ENCODE results near the gene MEST.

DNA sequence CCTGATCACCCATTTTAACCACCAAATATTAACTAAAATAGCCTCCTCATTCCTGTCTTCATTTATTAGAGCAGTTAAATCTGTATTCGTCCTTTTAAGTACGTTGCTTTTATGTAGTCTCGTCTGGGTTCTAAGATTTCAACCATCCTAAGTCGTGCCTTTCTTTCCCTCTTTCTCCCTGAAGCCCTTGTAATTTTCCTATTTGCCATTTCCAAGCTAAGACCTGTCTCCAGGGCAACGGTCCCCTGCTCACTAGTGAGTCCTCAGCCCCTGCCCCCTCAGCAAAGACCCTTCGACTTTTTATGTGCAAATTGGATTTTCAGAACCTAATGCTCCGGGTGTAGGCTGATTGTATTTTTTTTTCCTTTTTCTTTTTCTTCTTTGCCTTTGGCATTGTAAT, 16.1 kb upstream of the MEST start:
- TF ChIP-seq, protein P1, sequence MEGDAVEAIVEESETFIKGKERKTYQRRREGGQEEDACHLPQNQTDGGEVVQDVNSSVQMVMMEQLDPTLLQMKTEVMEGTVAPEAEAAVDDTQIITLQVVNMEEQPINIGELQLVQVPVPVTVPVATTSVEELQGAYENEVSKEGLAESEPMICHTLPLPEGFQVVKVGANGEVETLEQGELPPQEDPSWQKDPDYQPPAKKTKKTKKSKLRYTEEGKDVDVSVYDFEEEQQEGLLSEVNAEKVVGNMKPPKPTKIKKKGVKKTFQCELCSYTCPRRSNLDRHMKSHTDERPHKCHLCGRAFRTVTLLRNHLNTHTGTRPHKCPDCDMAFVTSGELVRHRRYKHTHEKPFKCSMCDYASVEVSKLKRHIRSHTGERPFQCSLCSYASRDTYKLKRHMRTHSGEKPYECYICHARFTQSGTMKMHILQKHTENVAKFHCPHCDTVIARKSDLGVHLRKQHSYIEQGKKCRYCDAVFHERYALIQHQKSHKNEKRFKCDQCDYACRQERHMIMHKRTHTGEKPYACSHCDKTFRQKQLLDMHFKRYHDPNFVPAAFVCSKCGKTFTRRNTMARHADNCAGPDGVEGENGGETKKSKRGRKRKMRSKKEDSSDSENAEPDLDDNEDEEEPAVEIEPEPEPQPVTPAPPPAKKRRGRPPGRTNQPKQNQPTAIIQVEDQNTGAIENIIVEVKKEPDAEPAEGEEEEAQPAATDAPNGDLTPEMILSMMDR (IDR thresholded peaks at IDR 0.05; ENCODE audit: poor library complexity, severe bottlenecking) = no peak
- no peak for TF ChIP-seq EP300 (conservative IDR thresholded peaks at IDR 0.05; ENCODE audit: poor library complexity, severe bottlenecking)
